ENCODE measurements around the gene ADARB2. TPM values are rescaled to one million over a fixed set of nuclear protein-coding genes. Genes with fewer than 3 reads are reported as not detected.

The ADARB2 gene
- total and polyA plus RNA-seq, 4 donors = 0.22 to 1.3 (median 0.55) TPM

- H3K4me3 ChIP-seq = no peak overlapping the region
- no peaks in the 10 kb centered on the region for H3K36me3 ChIP-seq (ENCODE audit: control insufficient read depth in 4 of 4, insufficient read depth in 4 of 4, low read length in 4 of 4)
- no peak overlapping the region for H3K27ac ChIP-seq (ENCODE audit: low read depth in 1 of 2, low read length in 1 of 2)
- H3K27me3 ChIP-seq (ENCODE audit: control insufficient read depth in 3 of 3, insufficient read depth in 3 of 3, low read length in 2 of 3) = no peaks in the 10 kb centered on the region
- 71 to 77% methylated on average over 9 of the region's 9 CpGs for WGBS, 2 donors
- DNase-seq (no peak), ATAC-seq (ENCODE audit: insufficient read depth, low FRiP score) (no peak)
- no peak overlapping the region for H3K9ac ChIP-seq (ENCODE audit: insufficient read depth in 1 of 2, low read length in 2 of 2)
- no peak for TF ChIP-seq CTCF (IDR thresholded peaks at IDR 0.05; ENCODE audit: control extremely low read depth, extremely low read depth)
- H3K4me1 ChIP-seq (ENCODE audit: control insufficient read depth in 5 of 5, insufficient read depth in 5 of 5, low read length in 5 of 5) = peaks cover 0 to 6% (median 0%) of the 10 kb centered on the region in 5 donors
- H3K9me3 ChIP-seq (ENCODE audit: control insufficient read depth in 4 of 4, insufficient read depth in 3 of 4, low read length in 3 of 4) = no peaks in the 10 kb centered on the region
Observed at GRCh38 chr10:1310271-1310789, 427.0 kb downstream of the ADARB2 start.

DNA sequence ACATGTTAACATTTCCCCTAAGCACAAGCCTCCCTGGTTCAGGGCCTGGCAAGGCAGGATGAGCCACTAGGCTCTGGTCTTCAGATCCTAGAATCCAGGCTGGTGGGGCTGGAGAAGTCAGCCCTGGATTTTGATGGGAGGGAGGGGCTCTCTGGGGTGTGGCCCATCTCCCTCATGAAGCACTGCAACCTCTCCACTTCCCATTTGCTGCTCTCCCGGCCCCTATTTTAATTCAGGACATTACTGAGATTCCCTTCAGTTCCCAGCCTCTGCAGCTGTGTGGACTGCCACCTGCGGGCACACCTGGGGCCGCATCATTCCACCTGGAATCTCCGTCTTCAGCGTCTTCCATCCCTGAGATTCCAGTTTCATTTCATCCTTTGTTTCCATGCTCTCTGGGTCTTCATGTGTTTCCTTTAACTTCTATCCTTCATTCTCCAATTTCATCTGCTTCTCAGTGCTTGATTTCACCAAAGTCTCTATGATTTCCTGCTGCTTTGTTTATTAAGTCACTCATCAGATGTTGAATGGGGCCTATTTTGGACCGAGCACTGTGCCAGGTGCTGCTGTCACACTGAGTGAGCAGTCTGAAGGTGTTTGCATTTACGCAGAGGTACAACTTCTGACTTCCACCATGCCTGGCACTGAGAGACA, 427.6 kb downstream of the ADARB2 start:
- Histone ChIP-seq H3K27ac (ENCODE audit: low read depth in 1 of 2, low read length in 1 of 2) (no peak overlapping the region), H3K9me3 (ENCODE audit: control insufficient read depth in 4 of 4, insufficient read depth in 3 of 4, low read length in 3 of 4) (no peaks in the 10 kb centered on the region), H3K4me3 (no peak overlapping the region), H3K27me3 (ENCODE audit: control insufficient read depth in 3 of 3, insufficient read depth in 3 of 3, low read length in 2 of 3) (no peaks in the 10 kb centered on the region), H3K4me1 (ENCODE audit: control insufficient read depth in 5 of 5, insufficient read depth in 5 of 5, low read length in 5 of 5) (peaks cover 0 to 6% (median 0%) of the 10 kb centered on the region in 5 donors), H3K9ac (ENCODE audit: insufficient read depth in 1 of 2, low read length in 2 of 2) (no peak overlapping the region), H3K36me3 (ENCODE audit: control insufficient read depth in 4 of 4, insufficient read depth in 4 of 4, low read length in 4 of 4) (no peaks in the 10 kb centered on the region)
- WGBS, 2 donors = 65 to 72% methylated on average over 7 of the region's 7 CpGs
- ATAC-seq (ENCODE audit: insufficient read depth, low FRiP score) (no peak), DNase-seq (no peak)
- TF ChIP-seq CTCF (IDR thresholded peaks at IDR 0.05; ENCODE audit: control extremely low read depth, extremely low read depth) = no peak

GRCh38 chr10:1308962-1309616, 428.2 kb downstream of the ADARB2 start:
- Histone ChIP-seq H3K27ac (ENCODE audit: low read depth in 1 of 2, low read length in 1 of 2) (no peak overlapping the region), H3K9me3 (ENCODE audit: control insufficient read depth in 4 of 4, insufficient read depth in 3 of 4, low read length in 3 of 4) (no peaks in the 10 kb centered on the region), H3K4me3 (no peak overlapping the region), H3K9ac (ENCODE audit: insufficient read depth in 1 of 2, low read length in 2 of 2) (no peak overlapping the region), H3K4me1 (ENCODE audit: control insufficient read depth in 5 of 5, insufficient read depth in 5 of 5, low read length in 5 of 5) (peaks cover 0 to 6% (median 0%) of the 10 kb centered on the region in 5 donors), H3K27me3 (ENCODE audit: control insufficient read depth in 3 of 3, insufficient read depth in 3 of 3, low read length in 2 of 3) (no peaks in the 10 kb centered on the region), H3K36me3 (ENCODE audit: control insufficient read depth in 4 of 4, insufficient read depth in 4 of 4, low read length in 4 of 4) (no peaks in the 10 kb centered on the region)
- DNase-seq (no peak), ATAC-seq (ENCODE audit: insufficient read depth, low FRiP score) (no peak)
- no peak for TF ChIP-seq CTCF (IDR thresholded peaks at IDR 0.05; ENCODE audit: control extremely low read depth, extremely low read depth)
- WGBS, 2 donors = 88 to 90% methylated on average over 8 of the region's 8 CpGs
